HL-60 (cell line): Measurements from ENCODE around the gene ITGB3.

Experiments
- GABPA ChIP-seq: IDR thresholded peaks from 2 replicates; pipeline ENCODE4 v1.6.1; 2012; ENCODE audit warnings: low read depth
- POLR2AphosphoS5 ChIP-seq: IDR thresholded peaks from 2 replicates; pipeline ENCODE4 v1.6.1; 2012; ENCODE audit warnings: low read depth
- TF ChIP-seq, protein P1 (sequence below): IDR thresholded peaks from one replicate; pipeline ENCODE4 v1.5.1; 2011; ENCODE audit warnings: low read length, control low read depth, inconsistent platforms; ENCODE audit not compliant: insufficient read depth

GRCh38 chr17:47253541-47254402 is at the start of gene ITGB3:
- TF ChIP-seq POLR2AphosphoS5 = no peak
- TF ChIP-seq, protein P1, sequence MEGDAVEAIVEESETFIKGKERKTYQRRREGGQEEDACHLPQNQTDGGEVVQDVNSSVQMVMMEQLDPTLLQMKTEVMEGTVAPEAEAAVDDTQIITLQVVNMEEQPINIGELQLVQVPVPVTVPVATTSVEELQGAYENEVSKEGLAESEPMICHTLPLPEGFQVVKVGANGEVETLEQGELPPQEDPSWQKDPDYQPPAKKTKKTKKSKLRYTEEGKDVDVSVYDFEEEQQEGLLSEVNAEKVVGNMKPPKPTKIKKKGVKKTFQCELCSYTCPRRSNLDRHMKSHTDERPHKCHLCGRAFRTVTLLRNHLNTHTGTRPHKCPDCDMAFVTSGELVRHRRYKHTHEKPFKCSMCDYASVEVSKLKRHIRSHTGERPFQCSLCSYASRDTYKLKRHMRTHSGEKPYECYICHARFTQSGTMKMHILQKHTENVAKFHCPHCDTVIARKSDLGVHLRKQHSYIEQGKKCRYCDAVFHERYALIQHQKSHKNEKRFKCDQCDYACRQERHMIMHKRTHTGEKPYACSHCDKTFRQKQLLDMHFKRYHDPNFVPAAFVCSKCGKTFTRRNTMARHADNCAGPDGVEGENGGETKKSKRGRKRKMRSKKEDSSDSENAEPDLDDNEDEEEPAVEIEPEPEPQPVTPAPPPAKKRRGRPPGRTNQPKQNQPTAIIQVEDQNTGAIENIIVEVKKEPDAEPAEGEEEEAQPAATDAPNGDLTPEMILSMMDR = peak; percentile 2
- no peak for TF ChIP-seq GABPA
